Measurements from ENCODE around the gene ODAD4. TPM values are rescaled to one million over a fixed set of nuclear protein-coding genes. Genes with fewer than 3 reads are reported as not detected.

ODAD4 gene
- polyA plus RNA-seq, 1 experiment = 0.56 TPM

DNA sequence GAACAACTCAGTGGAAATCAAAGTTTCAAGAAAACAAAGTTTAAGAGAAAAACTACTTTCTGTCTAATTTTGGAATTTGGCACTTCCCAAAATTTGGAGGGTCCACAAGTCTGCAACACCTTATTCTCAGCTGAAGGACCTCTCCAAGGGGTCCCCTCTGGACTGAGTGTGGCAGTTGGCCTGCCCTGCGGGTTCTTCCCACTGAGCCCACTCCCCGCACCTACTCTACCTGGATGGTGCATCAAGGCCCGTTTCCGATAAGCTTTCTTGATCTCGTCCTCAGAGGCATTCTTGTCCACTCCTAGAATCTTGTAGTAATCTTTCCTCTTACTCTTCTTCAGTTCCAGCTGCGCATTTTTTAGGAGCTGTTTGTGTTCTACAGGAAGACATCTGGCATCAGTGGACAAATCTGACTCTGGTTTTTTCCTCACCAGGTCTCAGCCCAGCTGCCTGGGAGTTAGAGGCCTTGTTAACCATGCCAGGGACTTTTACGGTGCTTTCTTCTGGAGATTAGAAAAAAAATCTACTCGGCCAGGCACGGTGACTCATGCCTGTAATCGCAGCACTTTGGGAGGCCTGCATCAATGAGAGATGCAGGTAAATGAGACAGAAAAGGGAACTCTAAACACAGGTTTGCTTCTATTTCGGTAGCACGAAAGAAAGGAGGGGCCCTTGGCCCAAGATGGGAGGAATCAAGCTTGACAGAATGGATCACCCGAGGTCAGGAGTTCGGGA, 51.8 kb downstream of the ODAD4 start:
- Histone ChIP-seq H3K9me3 (ENCODE audit: control insufficient read depth, insufficient read depth, low read length) (no peaks in the 10 kb centered on the region), H3K27me3 (ENCODE audit: control insufficient read depth, insufficient read depth, low read length) (no peaks in the 10 kb centered on the region), H3K27ac (ENCODE audit: low read depth, low read length) (no peak overlapping the region), H3K4me3 (ENCODE audit: low read depth, low read length) (no peak overlapping the region)
- CTCF ChIA-PET = no interaction called here
- no peak for TF ChIP-seq CTCF (IDR thresholded peaks at IDR 0.05; ENCODE audit: low read depth, low read length)
- POLR2A ChIA-PET = interaction anchor here (0.6 kb wide), 1 partner anchor 297 kb away, joined by 5 read pairs; no protein-coding TSS in a partner anchor
- no peak for DNase-seq (ENCODE audit: low read depth, low spot score)

- H3K4me3 ChIP-seq (ENCODE audit: low read depth, low read length) = no peak overlapping the region
- no peaks in the 10 kb centered on the region for H3K9me3 ChIP-seq (ENCODE audit: control insufficient read depth, insufficient read depth, low read length)
Observed at GRCh38 chr17:41984454-41984853, 54.0 kb downstream of the ODAD4 start.

DNA sequence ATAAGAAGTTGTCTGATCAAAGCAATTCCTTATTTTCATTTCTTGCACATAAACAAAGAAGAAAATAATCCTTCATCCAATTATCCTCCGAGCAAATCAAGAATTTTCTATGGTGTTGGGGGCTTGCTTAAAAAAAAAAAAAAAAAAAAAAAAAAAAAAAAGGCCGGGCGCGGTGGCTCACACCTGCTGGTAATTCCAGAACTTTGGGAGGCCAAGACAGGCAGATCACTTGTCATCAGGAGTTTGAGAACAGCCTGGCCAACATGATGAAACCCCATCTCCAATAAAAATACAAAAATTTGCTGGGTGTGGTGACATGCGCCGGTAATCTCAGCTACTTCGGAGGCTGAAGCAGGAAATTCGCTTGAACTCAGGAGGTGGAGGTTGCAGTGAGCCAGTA, 55.5 kb downstream of the ODAD4 start:
- no peaks in the 10 kb centered on the region for H3K27me3 ChIP-seq (ENCODE audit: control insufficient read depth, insufficient read depth, low read length)
- no peak overlapping the region for H3K4me3 ChIP-seq (ENCODE audit: low read depth, low read length)
- ChIA-PET CTCF (interaction anchor here (1.0 kb wide), 1 partner anchor 23 kb away, joined by 3 read pairs; no protein-coding TSS in a partner anchor), POLR2A (no interaction called here)
- no peak for DNase-seq (ENCODE audit: low read depth, low spot score)
- no peak overlapping the region for H3K27ac ChIP-seq (ENCODE audit: low read depth, low read length)
- no peak for TF ChIP-seq CTCF (IDR thresholded peaks at IDR 0.05; ENCODE audit: low read depth, low read length)
- H3K9me3 ChIP-seq (ENCODE audit: control insufficient read depth, insufficient read depth, low read length) = no peaks in the 10 kb centered on the region

More at GRCh38 chr17:41984454-41984853, 54.0 kb downstream of the ODAD4 start:
- ChIA-PET POLR2A (no interaction called here), CTCF (no interaction called here)
- no peak for TF ChIP-seq CTCF (IDR thresholded peaks at IDR 0.05; ENCODE audit: low read depth, low read length)
- H3K27ac ChIP-seq (ENCODE audit: low read depth, low read length) = no peak overlapping the region
- DNase-seq (ENCODE audit: low read depth, low spot score) = no peak
- H3K27me3 ChIP-seq (ENCODE audit: control insufficient read depth, insufficient read depth, low read length) = no peaks in the 10 kb centered on the region

DNA sequence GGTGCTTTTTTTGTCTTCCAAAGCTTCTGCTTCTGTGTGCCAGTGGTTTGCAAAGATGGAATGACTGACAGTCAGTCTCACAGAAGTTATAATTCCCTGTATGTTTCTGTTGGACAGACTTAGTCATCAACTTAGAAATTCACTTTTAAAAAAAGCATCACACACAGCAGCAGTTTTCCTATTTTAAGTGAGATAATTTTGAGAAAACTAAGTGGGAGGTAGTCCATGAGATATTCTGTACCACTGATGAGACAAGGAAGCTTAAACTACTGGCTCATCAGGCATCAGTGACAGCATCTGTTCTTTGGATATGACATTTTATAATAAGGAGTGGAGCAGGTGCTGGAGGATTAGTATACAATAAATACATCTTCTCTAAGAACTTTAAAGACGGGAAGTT, 56.2 kb downstream of the ODAD4 start:
- CTCF ChIA-PET = no interaction called here
- Histone ChIP-seq H3K4me3 (ENCODE audit: low read depth, low read length) (no peak overlapping the region), H3K27ac (ENCODE audit: low read depth, low read length) (no peak overlapping the region), H3K27me3 (ENCODE audit: control insufficient read depth, insufficient read depth, low read length) (no peaks in the 10 kb centered on the region), H3K9me3 (ENCODE audit: control insufficient read depth, insufficient read depth, low read length) (no peaks in the 10 kb centered on the region)
- DNase-seq (ENCODE audit: low read depth, low spot score) = no peak
- no peak for TF ChIP-seq CTCF (IDR thresholded peaks at IDR 0.05; ENCODE audit: low read depth, low read length)
- POLR2A ChIA-PET = interaction anchor here (0.6 to 0.7 kb wide), 2 partner anchors 11 to 67 kb away, joined by 3 to 5 read pairs; no protein-coding TSS in a partner anchor

DNA sequence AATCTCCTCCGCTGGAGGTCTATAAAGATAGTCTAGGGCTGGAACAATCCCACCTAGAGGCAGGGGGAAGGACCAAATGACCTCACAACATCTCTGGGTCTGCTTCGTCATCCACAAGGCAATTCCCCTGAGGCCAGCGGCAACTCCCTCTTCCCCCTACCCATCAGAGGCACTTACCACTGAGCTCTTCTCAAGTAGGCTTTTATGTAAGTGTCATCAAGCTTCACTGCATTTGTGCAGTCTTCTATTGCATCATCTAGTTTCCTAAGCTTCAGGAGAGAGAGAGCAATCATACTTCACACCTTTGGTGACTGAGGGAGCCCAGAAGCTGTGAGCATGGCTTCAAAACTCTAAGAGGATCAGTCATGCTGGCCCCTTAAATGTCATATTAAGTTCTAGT, 57.2 kb downstream of the ODAD4 start:
- H3K9me3 ChIP-seq (ENCODE audit: control insufficient read depth, insufficient read depth, low read length) = no peaks in the 10 kb centered on the region
- no peak for TF ChIP-seq CTCF (IDR thresholded peaks at IDR 0.05; ENCODE audit: low read depth, low read length)
- ChIA-PET POLR2A (interaction anchor here (0.6 kb wide), 1 partner anchor 21 kb away, joined by 9 read pairs; no protein-coding TSS in a partner anchor), CTCF (interaction anchor here (0.6 kb wide), 1 partner anchor 651 kb away, joined by 4 read pairs; no protein-coding TSS in a partner anchor)
- H3K27ac ChIP-seq (ENCODE audit: low read depth, low read length) = no peak overlapping the region
- no peak for DNase-seq (ENCODE audit: low read depth, low spot score)
- no peak overlapping the region for H3K4me3 ChIP-seq (ENCODE audit: low read depth, low read length)
- no peaks in the 10 kb centered on the region for H3K27me3 ChIP-seq (ENCODE audit: control insufficient read depth, insufficient read depth, low read length)

Data from AG04450 (cell line).